ENCODE data around the gene NOXA1. TPM values are rescaled to one million over a fixed set of nuclear protein-coding genes. Genes with fewer than 3 reads are reported as not detected.

NOXA1 gene
- total RNA-seq, 4 donors from 2014 or later: 1.4 to 5.3 (median 2.4) TPM

DNA sequence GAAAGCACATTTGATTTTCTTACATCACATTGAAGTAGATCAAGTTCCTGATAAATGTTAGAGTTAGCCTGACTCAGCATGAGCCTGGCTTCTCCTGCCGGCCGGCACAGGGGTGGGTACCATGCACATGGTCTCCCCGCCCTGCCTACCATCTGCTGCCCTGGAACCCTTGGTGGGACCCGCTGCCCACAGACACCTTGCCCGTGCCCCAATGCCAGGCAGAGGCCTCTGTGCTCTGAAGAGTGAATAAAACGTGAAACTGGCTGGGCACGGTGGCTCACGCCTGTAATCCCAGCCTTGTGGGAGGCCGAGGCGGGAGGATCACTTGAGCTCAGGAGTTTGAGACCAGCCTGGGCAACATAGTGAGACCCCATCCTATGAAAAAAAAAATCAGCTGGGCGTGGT is 17.5 kb upstream of the NOXA1 start:
- TF ChIP-seq, protein P1, sequence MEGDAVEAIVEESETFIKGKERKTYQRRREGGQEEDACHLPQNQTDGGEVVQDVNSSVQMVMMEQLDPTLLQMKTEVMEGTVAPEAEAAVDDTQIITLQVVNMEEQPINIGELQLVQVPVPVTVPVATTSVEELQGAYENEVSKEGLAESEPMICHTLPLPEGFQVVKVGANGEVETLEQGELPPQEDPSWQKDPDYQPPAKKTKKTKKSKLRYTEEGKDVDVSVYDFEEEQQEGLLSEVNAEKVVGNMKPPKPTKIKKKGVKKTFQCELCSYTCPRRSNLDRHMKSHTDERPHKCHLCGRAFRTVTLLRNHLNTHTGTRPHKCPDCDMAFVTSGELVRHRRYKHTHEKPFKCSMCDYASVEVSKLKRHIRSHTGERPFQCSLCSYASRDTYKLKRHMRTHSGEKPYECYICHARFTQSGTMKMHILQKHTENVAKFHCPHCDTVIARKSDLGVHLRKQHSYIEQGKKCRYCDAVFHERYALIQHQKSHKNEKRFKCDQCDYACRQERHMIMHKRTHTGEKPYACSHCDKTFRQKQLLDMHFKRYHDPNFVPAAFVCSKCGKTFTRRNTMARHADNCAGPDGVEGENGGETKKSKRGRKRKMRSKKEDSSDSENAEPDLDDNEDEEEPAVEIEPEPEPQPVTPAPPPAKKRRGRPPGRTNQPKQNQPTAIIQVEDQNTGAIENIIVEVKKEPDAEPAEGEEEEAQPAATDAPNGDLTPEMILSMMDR (IDR thresholded peaks at IDR 0.05; ENCODE audit: low read depth): no peak

DNA sequence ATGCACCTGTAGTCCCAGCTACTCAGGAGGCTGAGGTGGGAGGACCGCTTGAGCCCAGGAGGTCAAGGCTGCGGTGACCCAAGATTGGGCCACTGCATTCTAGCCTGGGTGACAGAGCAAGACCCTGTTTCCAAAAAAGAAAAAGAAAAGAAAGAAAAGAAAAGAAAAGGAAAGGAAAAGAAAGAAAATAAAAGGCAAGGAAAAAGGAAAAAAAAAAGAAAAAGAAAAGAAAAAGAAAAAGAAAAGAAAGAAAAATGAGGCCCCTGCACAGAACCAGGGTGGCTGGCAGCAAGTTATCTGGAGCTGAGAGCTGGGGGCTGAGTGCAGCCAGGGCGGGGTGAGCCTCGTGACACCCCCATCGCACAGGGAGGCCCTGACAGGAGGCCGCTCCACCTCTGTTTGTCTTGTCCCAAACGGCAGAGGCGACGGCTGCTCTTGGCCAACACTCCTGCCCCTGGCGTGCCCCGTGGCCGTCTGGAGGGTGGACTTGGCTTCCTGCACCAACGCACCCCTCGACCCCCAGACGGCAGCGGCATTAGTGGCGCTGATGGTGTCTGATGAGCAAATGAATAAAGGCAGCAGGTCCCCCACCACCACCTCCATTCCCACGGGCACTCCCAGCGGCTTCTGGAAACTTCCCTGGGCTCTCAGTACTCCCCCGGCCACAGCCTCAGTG is 17.0 kb upstream of the NOXA1 start:
- TF ChIP-seq, protein P1 (IDR thresholded peaks at IDR 0.05; ENCODE audit: low read depth): no peak

DNA sequence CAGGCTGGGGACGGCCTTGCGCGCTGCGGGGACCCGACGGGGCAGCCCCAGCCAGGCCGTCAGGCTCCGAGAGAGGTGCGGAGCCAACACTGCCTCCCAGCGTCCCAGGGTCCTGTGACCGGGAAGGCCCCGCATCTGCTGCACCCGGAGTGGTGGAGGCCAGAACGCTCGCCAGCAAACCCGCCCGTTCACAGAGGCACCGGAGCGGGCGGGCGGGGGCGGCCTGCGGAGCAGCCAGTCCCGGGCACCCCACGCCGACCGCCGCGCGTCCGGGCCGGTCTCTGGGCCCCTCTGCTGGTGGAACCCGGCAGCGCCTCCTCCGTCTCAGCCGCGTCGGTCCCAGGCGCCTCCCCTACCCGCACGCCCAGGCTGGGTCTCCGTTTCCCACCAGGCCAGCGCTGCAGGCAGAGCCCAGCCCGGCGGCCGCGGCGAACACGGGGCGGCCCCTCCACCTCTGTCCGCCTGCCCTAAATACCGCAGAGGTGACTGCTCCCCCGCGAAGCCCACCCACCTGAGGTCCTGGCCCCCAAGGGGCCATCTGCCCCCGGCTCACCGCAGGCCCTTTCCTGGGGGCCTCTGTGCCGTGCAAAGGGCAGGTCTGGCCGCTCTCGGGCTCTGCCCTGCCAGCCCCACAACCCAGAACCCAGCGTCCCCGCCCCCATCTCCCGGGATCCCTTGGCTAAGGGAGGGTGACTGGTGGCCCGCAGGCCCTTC is 16.2 kb upstream of the NOXA1 start:
- TF ChIP-seq, protein P1 (IDR thresholded peaks at IDR 0.05; ENCODE audit: low read depth): no peak

DNA sequence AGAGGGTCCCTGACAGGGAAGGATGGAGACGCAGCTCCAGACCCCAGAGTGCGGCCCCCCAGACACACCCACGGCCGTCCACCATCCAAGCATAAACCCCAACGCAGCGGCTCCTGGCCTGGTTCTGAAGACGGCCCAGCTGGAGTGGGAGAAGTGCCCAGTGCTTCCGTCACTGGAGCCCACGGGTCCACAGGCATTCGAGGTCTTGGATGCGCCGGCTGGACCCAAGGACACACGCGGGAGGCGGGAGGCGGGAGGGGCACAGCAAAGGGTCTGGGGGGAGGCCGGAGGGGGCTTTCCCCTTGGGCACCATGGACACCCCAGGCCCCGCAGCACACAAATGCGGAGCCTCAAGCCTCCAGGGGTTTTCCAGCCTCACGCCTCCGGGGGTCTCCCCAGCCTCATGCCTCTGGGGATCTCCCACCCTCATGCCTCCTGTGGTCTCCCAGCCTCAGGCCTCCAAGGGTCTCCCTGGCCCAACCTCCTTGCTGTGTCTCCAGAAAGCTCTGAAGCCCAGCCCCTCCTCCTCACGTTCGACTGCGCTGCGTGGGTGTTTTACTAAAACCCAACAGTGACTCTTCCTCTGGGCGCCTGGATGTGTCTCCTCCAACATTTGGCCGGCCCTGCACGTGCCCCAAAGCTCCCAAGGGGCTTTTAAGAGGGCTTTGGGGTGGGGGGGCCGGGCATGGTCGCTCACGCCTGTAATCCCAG is 15.4 kb upstream of the NOXA1 start:
- TF ChIP-seq, protein P1 (IDR thresholded peaks at IDR 0.05; ENCODE audit: low read depth): no peak

DNA sequence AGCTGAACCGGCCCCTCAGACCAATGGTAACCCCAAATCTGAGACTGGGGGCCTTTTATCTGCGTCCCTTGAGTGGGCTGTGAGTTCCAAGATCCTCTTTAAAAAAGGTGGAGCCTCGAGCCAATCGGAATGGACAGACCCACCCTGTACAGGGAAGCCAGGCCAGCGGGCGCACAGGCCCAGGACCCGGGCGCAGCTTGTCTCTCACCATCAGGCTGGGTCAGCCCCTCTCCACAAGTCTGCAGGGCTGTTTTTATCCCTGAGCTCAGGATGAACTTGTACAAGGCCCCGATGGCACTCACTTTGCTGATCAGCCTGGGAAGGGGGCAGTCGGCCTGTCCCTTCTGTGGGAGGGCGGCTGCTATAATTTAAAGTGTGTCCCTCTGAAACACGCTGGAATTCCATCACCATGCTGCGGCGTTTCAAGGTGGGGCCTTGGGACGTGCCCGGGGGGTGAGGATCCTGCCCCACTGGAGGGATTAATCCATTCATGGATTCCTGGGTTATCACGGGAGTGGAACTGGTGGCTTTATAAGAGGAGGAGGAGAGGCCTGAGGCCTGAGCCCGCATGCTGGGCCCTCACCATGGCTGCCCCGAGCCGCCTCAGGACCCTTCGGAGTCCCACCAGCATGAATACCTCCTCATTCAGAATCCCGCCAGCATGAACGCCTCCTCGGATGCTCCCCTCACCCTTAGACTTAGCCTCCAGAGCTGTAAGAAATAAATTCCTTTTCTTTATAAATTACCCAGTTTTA is 14.4 kb upstream of the NOXA1 start:
- TF ChIP-seq, protein P1 (IDR thresholded peaks at IDR 0.05; ENCODE audit: low read depth): no peak

DNA sequence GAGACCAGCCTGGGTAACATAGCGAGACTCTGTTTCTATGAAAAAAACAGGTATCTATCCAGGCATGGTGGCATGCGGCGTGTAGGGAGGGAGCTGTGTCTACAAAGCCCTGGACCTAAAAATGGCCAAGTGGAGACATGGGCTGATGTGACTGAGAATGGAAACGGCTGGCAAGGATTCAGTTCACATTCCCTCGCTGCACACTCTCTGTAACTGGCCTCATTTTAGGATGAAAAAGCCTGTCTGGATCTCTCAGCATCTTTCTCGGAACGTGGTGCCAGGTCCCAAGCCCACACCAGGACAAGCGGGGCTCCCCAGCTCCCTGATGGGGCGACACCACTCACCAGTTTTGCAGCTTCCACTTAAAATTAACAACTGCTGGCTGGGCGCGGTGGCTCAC is 13.7 kb upstream of the NOXA1 start:
- TF ChIP-seq, protein P1 (IDR thresholded peaks at IDR 0.05; ENCODE audit: low read depth): no peak
